ENCODE results near the gene RWDD4. TPM values are rescaled to one million over a fixed set of nuclear protein-coding genes. Genes with fewer than 3 reads are reported as not detected.

RWDD4 gene
- total and polyA plus RNA-seq, 9 of the 15 experiments (the other 6 are each of a cell fraction or from before 2014, with no cell fraction given): 8.4 to 32.5 (median 24.2) TPM

- no peaks in the 10 kb centered on the region; a peak in 1 of 5 replicates for H3K4me1 ChIP-seq (replicated peaks in 1 of 2; ENCODE audit: control insufficient read depth in 2 of 2, insufficient read depth in 2 of 2, low read length in 2 of 2)
- H4K20me1 ChIP-seq (replicated peaks; ENCODE audit: control insufficient read depth, insufficient read depth, low read length): no peaks in the 10 kb centered on the region
- H3K27ac ChIP-seq (ENCODE audit: extremely low read depth, low read depth, low read length): no peak overlapping the region
- no peak overlapping the region for H3K4me2 ChIP-seq (ENCODE audit: insufficient read depth, low read length)
- H3K36me3 ChIP-seq (ENCODE audit: control insufficient read depth, insufficient read depth, low read length): no peaks in the 10 kb centered on the region
- no peak overlapping the region for H3K9ac ChIP-seq (ENCODE audit: insufficient read depth in 1 of 2, low read depth in 2 of 2, low read length in 2 of 2)
- ATAC-seq (no peak), FAIRE-seq (no peak), DNase-seq (ENCODE audit: extremely low read depth in 1 of 4, low spot score in 3 of 4) (no peak)
- H2AFZ ChIP-seq (ENCODE audit: low read depth, low read length): no peak overlapping the region
- ChIA-PET CTCF (ENCODE audit: low intra/inter-chr PET ratio) (interaction anchor here (1.1 kb wide), 1 partner anchor 129 kb away, joined by 3 read pairs; no protein-coding TSS in a partner anchor), POLR2A (interaction anchor here (0.8 to 1.4 kb wide), 3 partner anchors 9 to 22 kb away, joined by 3 to 4 read pairs (median 3); no protein-coding TSS in a partner anchor)
- H3K4me3 ChIP-seq: no peak overlapping the region
- H3K27me3 ChIP-seq (ENCODE audit: control insufficient read depth in 2 of 2, insufficient read depth in 2 of 2, low read length in 2 of 2): peaks cover 2 to 7% of the 10 kb centered on the region in 2 experiments; a peak in 3 of 5 replicates
- in situ Hi-C loops (cut with MboI): loop anchor here (10.0 kb wide), 2 partner anchors 127 to 877 kb away; no protein-coding TSS in a partner anchor
- BruUV-seq (replicated peaks): no TSS peak
- no peaks in the 10 kb centered on the region for H3K9me3 ChIP-seq (replicated peaks; ENCODE audit: control insufficient read depth, insufficient read depth, low read depth, low read length)
- intact Hi-C loops (cut with micrococcal nuclease): loop anchor here (2.0 kb wide), 1 partner anchor 97 kb away; the partner anchor contains the start of gene ING2
- H3K9me1 ChIP-seq (ENCODE audit: control insufficient read depth, insufficient read depth, low read length): no peaks in the 10 kb centered on the region
- no peaks in the 10 kb centered on the region for H3K79me2 ChIP-seq (ENCODE audit: control insufficient read depth, insufficient read depth, low read length)
- 29% methylated on average over 1 of the region's 1 CpG for WGBS (ENCODE audit: insufficient coverage, low coverage, missing lambda C conversion rate)
- TF ChIP-seq ZNF699 (CRISPR knock-in tag; IDR thresholded peaks at IDR 0.05; ENCODE audit: insufficient replicate concordance) (no peak), MTF1 (CRISPR knock-in tag; IDR thresholded peaks at IDR 0.05; ENCODE audit: borderline replicate concordance) (no peak), ZZZ3 (IDR thresholded peaks at IDR 0.05) (no peak), ZNF277 (CRISPR knock-in tag; IDR thresholded peaks at IDR 0.05; ENCODE audit: borderline replicate concordance) (no peak), TAL1 (IDR thresholded peaks at IDR 0.05) (no peak), THRB (CRISPR knock-in tag; conservative IDR thresholded peaks at IDR 0.05) (no peak), SREBF2 (CRISPR knock-in tag; IDR thresholded peaks at IDR 0.05) (no peak), ZNF444 (CRISPR knock-in tag; IDR thresholded peaks at IDR 0.05) (no peak), SRF (CRISPR knock-in tag; IDR thresholded peaks at IDR 0.05) (no peak), ESRRA (IDR thresholded peaks at IDR 0.05; ENCODE audit: borderline replicate concordance, low read depth) (no peak), MEIS2 (IDR thresholded peaks at IDR 0.05; ENCODE audit: partially characterized antibody) (no peak), CREB5 (CRISPR knock-in tag; IDR thresholded peaks at IDR 0.05) (no peak), JUND (IDR thresholded peaks at IDR 0.05; ENCODE audit: borderline replicate concordance, low read depth, low read length) (no peak), JUND (tag; IDR thresholded peaks at IDR 0.05; ENCODE audit: borderline replicate concordance, low read depth, low read length) (no peak), MCM7 (IDR thresholded peaks at IDR 0.05) (no peak), MLX (CRISPR knock-in tag; conservative IDR thresholded peaks at IDR 0.05) (no peak), HDAC3 (IDR thresholded peaks at IDR 0.05; ENCODE audit: borderline replicate concordance, partially characterized antibody) (no peak), TSC22D4 (tag; IDR thresholded peaks at IDR 0.05) (no peak)
Observed at GRCh38 chr4:183601381-183601780, 57.6 kb downstream of the RWDD4 start.
